ENCODE measurements around the gene SPATA45.

Gene SPATA45

DNA sequence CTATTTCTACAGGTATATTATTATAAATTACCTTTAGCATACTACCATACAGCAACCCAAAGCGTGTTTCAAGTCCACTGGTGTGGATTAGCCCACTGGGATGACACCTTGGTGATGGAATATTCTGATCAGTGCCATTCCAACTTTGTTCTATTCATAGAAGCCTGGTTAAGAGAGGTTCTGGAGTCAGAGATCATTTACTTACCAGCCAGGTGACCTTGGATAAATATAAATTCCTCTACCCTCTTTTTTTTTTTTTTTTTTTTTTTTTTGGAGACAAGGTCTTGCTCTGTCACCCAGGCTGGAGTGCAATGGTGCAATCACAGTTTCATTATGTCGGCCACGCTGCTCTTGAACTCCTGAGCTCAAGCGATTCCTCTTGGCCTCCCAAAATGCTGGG, at the start of gene SPATA45:
SPATA45 (minus strand) TSS at position 101 of the 400 bp plus-strand sequence. CDS start 11,500 bp downstream, outside the sequence.
- H3K4me3 ChIP-seq (ENCODE audit: low read depth, low read length): no peak within 1 kb of the TSS
- TF ChIP-seq, protein P1, sequence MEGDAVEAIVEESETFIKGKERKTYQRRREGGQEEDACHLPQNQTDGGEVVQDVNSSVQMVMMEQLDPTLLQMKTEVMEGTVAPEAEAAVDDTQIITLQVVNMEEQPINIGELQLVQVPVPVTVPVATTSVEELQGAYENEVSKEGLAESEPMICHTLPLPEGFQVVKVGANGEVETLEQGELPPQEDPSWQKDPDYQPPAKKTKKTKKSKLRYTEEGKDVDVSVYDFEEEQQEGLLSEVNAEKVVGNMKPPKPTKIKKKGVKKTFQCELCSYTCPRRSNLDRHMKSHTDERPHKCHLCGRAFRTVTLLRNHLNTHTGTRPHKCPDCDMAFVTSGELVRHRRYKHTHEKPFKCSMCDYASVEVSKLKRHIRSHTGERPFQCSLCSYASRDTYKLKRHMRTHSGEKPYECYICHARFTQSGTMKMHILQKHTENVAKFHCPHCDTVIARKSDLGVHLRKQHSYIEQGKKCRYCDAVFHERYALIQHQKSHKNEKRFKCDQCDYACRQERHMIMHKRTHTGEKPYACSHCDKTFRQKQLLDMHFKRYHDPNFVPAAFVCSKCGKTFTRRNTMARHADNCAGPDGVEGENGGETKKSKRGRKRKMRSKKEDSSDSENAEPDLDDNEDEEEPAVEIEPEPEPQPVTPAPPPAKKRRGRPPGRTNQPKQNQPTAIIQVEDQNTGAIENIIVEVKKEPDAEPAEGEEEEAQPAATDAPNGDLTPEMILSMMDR (IDR thresholded peaks at IDR 0.05; ENCODE audit: borderline replicate concordance, insufficient read depth, low read depth, low read length): no peak

DNA sequence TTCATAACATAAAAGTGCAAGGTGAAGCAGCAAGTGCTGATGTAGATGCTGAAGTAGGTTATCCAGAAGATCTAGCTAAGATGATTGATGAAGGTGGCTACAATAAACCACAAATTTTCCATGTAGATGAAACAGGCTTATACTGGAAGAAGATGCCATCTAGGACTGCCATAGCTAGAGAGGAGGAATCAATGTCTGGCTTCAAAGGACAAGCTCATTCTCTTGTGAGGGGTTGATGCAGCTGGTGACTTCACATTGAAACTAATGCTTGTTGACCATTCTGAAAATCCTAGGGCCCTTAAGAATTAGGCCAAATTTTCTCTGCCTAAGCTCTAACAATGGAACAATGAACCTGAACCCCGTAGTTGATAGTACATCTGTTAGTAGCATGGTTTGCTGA, 44.7 kb upstream of the SPATA45 start:
- TF ChIP-seq, protein P1 (IDR thresholded peaks at IDR 0.05; ENCODE audit: borderline replicate concordance, insufficient read depth, low read depth, low read length): no peak
- H3K4me3 ChIP-seq (ENCODE audit: low read depth, low read length): no peak overlapping the region

DNA sequence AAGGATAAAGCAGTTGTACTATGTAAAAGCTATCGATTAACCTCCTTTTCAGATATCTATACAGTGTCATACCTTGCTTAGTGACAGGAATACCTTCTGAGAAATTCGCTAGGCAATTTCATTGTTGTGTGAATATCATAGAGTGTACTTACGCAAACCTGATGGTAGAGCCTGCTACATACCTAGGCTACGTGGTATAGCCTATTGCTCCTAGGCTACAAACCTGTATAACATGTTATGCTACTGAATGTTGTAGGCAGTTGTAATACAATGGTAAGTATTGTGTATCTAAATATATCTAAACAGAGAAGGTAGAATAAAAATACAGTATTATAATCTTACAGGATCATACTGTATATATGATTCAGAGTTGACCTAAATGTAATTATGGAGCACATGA, 37.1 kb upstream of the SPATA45 start:
- no peak overlapping the region for H3K4me3 ChIP-seq (ENCODE audit: low read depth, low read length)
- TF ChIP-seq, protein P1 (IDR thresholded peaks at IDR 0.05; ENCODE audit: borderline replicate concordance, insufficient read depth, low read depth, low read length): no peak

DNA sequence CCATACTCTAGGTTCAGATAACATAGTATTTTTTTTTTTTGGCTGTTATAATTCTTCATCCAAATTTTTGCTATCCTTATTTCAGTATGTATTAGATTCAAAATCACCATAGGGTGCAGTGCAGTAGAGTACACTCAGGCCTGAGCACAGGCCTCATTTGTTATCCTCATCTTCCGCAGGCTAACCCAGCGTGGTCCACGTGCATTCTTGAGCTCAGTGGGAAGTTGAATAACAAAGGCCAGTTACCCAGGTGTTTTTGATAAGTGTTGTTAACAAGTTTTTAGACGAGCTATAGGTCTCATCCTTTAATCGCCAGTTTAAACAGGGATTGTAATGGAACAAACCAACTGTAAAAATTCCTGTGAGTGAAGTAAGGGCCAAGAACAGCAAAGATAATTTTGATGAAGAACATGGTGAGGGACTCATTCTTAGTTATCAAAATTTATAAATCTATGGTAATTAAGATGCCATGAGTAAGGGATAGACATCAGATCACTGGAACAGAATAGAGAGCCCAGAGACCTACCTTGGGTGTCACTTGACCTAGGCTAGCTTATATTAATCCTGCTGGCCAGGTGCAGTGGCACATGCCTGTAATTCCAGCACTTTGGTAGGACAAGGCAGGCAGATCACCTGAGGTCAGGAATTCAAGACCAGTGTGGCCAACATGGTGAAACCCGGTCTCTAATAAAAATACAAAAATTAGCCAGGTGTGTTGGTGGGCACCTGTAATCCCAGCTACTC, 32.7 kb upstream of the SPATA45 start:
- TF ChIP-seq, protein P1 (IDR thresholded peaks at IDR 0.05; ENCODE audit: borderline replicate concordance, insufficient read depth, low read depth, low read length): no peak
- H3K4me3 ChIP-seq (ENCODE audit: low read depth, low read length): no peak overlapping the region

DNA sequence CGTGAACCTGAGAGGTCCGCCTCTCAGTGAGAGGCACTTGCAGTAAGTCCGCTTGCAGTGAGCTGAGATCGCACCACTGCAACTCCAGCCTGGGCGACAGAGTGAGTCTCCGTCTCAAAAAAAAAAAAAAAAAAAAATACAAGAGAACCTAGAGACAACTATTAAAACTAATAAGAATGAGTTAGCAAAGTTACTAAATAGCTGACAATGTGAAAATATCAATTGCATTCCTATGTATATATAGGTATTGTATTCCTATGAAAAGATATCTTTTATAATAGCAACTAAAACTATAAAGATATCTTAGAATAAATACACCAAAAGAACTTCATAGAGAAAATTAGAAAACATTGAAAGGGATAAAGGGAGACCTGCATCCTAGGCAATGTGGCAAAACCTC, 31.0 kb upstream of the SPATA45 start:
- TF ChIP-seq, protein P1 (IDR thresholded peaks at IDR 0.05; ENCODE audit: borderline replicate concordance, insufficient read depth, low read depth, low read length): no peak
- H3K4me3 ChIP-seq (ENCODE audit: low read depth, low read length): no peak overlapping the region

DNA sequence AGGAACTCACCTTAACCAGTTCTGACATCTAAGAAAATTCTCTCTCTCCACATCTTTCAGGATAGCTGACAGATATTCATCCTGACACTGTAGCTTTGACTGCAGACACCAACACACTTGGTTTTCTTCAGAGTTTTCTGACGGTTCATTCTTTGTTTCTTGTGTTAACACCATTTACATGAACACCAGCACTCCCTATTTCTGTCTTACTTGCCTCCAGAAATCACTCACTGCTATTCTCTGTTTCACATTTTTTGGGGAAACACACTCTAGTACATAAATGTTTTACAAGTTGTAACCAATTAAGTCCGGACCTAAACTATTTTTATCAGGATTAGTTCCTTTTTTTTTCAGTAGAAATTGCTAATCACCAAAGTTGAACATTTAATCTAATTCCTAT, 26.1 kb upstream of the SPATA45 start:
- H3K4me3 ChIP-seq (ENCODE audit: low read depth, low read length): no peak overlapping the region
- TF ChIP-seq, protein P1 (IDR thresholded peaks at IDR 0.05; ENCODE audit: borderline replicate concordance, insufficient read depth, low read depth, low read length): no peak

DNA sequence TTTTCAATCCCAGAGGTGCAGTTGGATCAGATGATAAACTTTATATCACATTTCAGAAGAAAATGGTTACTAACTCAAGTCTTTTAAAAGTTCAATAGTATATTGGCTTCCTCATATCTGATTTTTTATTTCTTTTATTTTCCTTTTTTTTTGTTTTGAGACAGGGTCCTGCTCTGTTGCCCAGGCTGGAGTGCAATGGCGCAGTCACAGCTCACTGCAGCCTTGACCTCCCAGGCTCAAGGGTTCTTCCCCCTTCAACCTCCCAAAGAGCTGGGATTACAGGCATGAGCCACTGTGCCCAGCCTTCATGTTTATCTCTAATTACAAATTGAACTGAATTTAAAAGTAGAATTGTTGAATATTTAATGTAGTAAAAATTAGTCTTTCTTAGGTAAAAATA, 24.5 kb upstream of the SPATA45 start:
- TF ChIP-seq, protein P1 (IDR thresholded peaks at IDR 0.05; ENCODE audit: borderline replicate concordance, insufficient read depth, low read depth, low read length): no peak

More for the DNA sequence above, 24.5 kb upstream of the SPATA45 start:
- H3K4me3 ChIP-seq (ENCODE audit: low read depth, low read length): no peak overlapping the region

Data from GM12875 (cell line).